Gastroesophageal sphincter (tissue), 4 donors: ENCODE measurements around the gene ABR. TPM values are rescaled to one million over a fixed set of nuclear protein-coding genes. Genes with fewer than 3 reads are reported as not detected.
"Not testable (repeated sequence)": the region's sequence is repeated elsewhere in the genome, so short reads cannot be mapped to it uniquely, and the experiment has no call there.

Experiments used
- ATAC-seq: fragments of 150-250 bp; one replicate; pipeline ENCODE4 v1.9.1; 2016; ENCODE audit warnings: mild to moderate bottlenecking, moderate library complexity
- H3K27ac ChIP-seq, 4 donors: fragments of 200-600 bp; sonication (generic) in 3 of 4; 1 replicate in 3 of 4; 2 replicates in 1 of 4; pipeline ENCODE4 v1.5.1; 2016 to 2019
- H3K27me3 ChIP-seq: fragments of 200-600 bp; sonication (generic); one replicate; pipeline ENCODE4 v1.5.1; 2019
- H3K36me3 ChIP-seq, 2 donors: fragments of 200-600 bp; sonication (generic); one replicate each; pipeline ENCODE4 v1.5.1; 2019; ENCODE audit warnings: control low read depth in 1 of 2
- H3K4me1 ChIP-seq, 3 donors: fragments of 200-600 bp; sonication (generic); 1 replicate in 2 of 3; 2 replicates in 1 of 3; pipeline ENCODE4 v1.5.1; 2016 to 2019; ENCODE audit warnings: control low read depth in 2 of 3
- H3K4me3 ChIP-seq, 2 donors: fragments of 200-600 bp; sonication (generic); one replicate each; pipeline ENCODE4 v1.5.1; 2019; ENCODE audit warnings: mild to moderate bottlenecking in 1 of 2, moderate library complexity in 1 of 2
- H3K9me3 ChIP-seq, 3 donors: fragments of 200-600 bp; sonication (generic); one replicate each; pipeline ENCODE4 v1.5.1; 2017 to 2019; ENCODE audit warnings: control low read depth in 2 of 3
- EP300 ChIP-seq: sonication (generic); formaldehyde crosslinking; IDR thresholded peaks from one replicate; pipeline ENCODE4 v1.6.1; 2017; ENCODE audit warnings: antibody characterized with exemption, mild to moderate bottlenecking
- POLR2A ChIP-seq, 2 donors: fragments of 450-650 bp; IDR thresholded peaks; one replicate each; pipeline ENCODE4 v1.6.1; 2017; ENCODE audit warnings: antibody characterized with exemption in 2 of 2, mild to moderate bottlenecking in 2 of 2, moderate library complexity in 1 of 2
- POLR2AphosphoS5 ChIP-seq: sonication (generic); formaldehyde crosslinking; IDR thresholded peaks from one replicate; pipeline ENCODE4 v1.6.1; 2017; ENCODE audit warnings: antibody characterized with exemption
- WGBS, 2 donors: methylation state at CpG; one replicate each; pipeline ENCODE4 v1.1.5; 2018; ENCODE audit warnings: low coverage in 1 of 2; 5-methylcytosine and 5-hydroxymethylcytosine counted together
- total RNA-seq, 4 donors: library from RNA; depleted of rRNA; stranded (reverse); fragments of >200 nt; gene quantifications; one replicate each; pipeline ENCODE4 v1.1.0, GENCODE V29; 2016
- TF ChIP-seq, protein P1 (sequence below), 4 experiments: fragments of 200-600 bp in 2 of 4; fragments of 450-650 bp in 2 of 4; sonication (generic) in 1 of 4; IDR thresholded peaks; one replicate each; pipeline ENCODE4 v1.5.1; 2017 to 2019; ENCODE audit warnings: antibody characterized with exemption in 4 of 4, mild to moderate bottlenecking in 2 of 4, moderate library complexity in 2 of 4

ABR gene
- total RNA-seq, 4 donors from 2014 or later = 62.6 to 147 (median 114) TPM

DNA sequence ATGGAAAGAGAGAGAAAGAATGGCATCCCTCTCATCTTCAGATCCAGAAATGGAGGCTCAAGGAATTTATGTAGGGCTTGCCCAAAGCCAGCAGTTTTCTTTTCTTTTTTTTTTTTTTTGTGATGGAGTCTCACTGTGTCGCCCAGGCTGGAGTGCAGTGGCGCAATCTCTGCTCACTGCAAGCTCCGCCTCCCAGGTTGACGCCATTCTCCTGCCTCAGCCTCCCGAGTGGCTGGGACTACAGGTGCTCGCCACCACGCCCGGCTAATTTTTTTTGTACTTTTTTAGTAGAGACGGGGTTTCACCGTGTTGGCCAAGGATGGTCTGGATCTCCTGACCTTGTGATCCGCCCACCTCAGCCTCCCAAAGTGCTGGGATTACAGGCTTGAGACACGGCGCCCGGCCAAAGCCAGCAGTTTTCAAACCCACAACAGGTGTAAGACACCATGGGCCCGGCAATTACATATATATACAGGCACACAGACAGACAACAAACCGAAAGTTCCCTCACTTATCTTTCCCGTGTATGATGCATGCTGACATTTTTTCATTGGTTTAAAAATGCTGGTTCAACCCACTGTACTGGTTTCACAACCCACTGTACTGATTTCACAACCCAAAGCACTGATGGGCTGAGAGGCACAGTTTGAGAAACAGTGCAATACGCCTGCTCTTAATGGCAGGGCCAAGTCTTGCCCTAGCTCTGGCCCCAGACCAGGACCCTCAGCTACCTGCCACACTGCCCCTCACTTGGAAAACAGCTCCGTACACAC is 81.6 kb downstream of the ABR start:
- ATAC-seq = peak; percentile 77
- not testable (repeated sequence) for H3K4me3 ChIP-seq
- WGBS, 2 donors = 83 to 93% methylated on average over 8 to 14 of the region's 19 CpGs

DNA sequence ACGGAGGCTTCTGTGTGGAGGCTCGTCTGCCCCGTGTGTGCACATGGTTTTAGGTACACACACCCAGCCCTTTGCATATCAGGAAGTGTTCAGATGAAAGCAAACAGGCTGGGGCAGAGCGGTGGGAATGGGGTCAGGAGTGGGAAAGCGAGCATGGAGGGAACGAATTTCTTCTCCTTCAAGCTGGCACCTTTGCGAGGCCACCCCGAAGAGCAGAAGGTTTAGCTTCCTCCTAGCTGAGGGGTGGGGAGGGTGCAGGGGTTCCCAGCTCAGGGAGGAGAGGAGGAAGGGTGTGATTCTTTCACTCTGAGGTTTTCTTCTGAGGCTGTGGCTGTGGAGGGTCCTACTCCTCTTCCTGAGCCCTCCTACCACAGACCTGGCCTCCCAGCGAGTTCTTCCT is 83.6 kb downstream of the ABR start:
- H3K4me1 ChIP-seq = peaks cover 0 to 30% (median 0%) of the 10 kb centered on the region in 3 donors
- H3K27ac ChIP-seq = no peak overlapping the region
- no peak overlapping the region for H3K4me3 ChIP-seq
- no peak for ATAC-seq
- H3K27me3 ChIP-seq = no peaks in the 10 kb centered on the region
- no peaks in the 10 kb centered on the region for H3K9me3 ChIP-seq
- TF ChIP-seq EP300 = no peak
- TF ChIP-seq POLR2AphosphoS5 = no peak
- TF ChIP-seq, protein P1, sequence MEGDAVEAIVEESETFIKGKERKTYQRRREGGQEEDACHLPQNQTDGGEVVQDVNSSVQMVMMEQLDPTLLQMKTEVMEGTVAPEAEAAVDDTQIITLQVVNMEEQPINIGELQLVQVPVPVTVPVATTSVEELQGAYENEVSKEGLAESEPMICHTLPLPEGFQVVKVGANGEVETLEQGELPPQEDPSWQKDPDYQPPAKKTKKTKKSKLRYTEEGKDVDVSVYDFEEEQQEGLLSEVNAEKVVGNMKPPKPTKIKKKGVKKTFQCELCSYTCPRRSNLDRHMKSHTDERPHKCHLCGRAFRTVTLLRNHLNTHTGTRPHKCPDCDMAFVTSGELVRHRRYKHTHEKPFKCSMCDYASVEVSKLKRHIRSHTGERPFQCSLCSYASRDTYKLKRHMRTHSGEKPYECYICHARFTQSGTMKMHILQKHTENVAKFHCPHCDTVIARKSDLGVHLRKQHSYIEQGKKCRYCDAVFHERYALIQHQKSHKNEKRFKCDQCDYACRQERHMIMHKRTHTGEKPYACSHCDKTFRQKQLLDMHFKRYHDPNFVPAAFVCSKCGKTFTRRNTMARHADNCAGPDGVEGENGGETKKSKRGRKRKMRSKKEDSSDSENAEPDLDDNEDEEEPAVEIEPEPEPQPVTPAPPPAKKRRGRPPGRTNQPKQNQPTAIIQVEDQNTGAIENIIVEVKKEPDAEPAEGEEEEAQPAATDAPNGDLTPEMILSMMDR (IDR thresholded peaks at IDR 0.05) = no peak
- TF ChIP-seq POLR2A (IDR thresholded peaks at IDR 0.05) = no peak
- peaks cover 0 to 94% of the 10 kb centered on the region in 2 donors for H3K36me3 ChIP-seq
- WGBS, 2 donors = 61 to 100% methylated on average over 1 to 4 of the region's 9 CpGs

More for the DNA sequence above, 81.6 kb downstream of the ABR start:
- peak; percentile 52 for TF ChIP-seq POLR2AphosphoS5
- H3K9me3 ChIP-seq, H3K27ac ChIP-seq, H3K27me3 ChIP-seq: not testable (repeated sequence)
- H3K4me1 ChIP-seq = peaks cover 0 to 38% (median 0%) of the 10 kb centered on the region in 3 donors
- H3K36me3 ChIP-seq = peaks cover 0 to 79% of the 10 kb centered on the region in 2 donors

DNA sequence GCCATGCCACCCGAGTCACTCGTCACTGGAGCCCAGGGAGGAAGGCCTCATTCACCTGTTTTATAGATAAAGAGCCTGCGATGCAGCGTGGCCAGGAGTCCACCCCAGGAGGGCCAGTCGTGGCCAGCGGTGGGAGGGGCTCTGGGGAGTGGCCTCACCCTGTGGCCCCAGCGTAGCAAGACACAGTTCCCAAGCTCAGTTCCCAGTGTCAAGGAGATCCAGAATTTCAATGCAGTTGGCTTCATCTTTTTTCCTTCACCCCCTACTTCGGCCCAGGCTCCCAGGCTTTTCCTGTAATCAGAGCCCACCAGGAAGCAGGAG is 84.0 kb downstream of the ABR start:
- Histone ChIP-seq H3K27ac (peak overlapping the region in 2 of 4 donors; percentile 31 to 37), H3K36me3 (peaks cover 0 to 98% of the 10 kb centered on the region in 2 donors), H3K4me1 (peaks cover 0 to 32% (median 0%) of the 10 kb centered on the region in 3 donors), H3K4me3 (no peak overlapping the region), H3K9me3 (no peaks in the 10 kb centered on the region), H3K27me3 (no peaks in the 10 kb centered on the region)
- no peak for ATAC-seq
- WGBS, 2 donors = 82% methylated on average over 6 of the region's 8 CpGs; no CpG with 5 or more reads in 1 of the 2 donors
- TF ChIP-seq POLR2AphosphoS5 (no peak), POLR2A (IDR thresholded peaks at IDR 0.05) (no peak), EP300 (no peak)
- TF ChIP-seq, protein P1 (IDR thresholded peaks at IDR 0.05) = no peak

DNA sequence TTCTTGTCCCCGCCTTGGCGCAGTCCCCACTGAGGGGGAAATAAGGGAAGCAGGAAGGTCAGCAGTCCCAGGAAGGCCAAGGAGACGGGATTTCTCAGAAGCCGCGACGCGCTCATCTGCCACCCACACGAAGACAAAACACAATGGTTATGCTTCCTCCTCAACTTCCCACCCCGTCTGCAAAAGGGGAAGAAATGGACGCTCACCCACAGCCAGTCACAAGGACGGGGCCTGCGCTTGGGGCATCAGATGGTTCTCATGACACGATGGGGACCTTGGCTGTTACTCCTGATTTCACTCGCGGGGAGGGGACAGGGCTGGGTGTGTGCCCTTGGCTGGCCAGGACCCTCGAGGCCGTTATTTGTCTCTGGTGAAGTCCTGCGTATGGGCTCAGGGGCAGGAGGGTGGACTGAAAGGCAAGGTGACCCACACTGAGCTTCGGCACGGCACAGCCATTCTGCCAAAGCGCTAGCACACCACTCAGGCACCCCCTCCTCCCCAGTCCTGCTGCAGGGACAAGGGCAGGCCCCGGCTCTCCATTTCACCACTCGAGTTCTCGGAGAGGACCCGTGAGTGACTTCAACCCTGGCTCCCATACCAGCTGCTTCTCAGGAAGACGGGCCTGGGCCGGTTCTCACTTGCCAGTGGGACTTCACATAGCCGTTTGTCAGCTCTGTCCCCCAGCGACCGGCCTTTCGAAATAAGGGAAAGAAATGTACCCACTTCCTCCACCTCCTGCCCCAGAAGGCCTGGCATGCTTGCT is 84.5 kb downstream of the ABR start:
- Histone ChIP-seq H3K9me3 (no peaks in the 10 kb centered on the region), H3K27ac (peak overlapping the region in 2 of 4 donors; percentile 31 to 37), H3K36me3 (peaks cover 0 to 98% of the 10 kb centered on the region in 2 donors), H3K4me3 (no peak overlapping the region), H3K4me1 (peaks cover 0 to 38% (median 0%) of the 10 kb centered on the region in 3 donors), H3K27me3 (no peaks in the 10 kb centered on the region)
- TF ChIP-seq POLR2AphosphoS5 (no peak), POLR2A (IDR thresholded peaks at IDR 0.05) (no peak), EP300 (no peak)
- TF ChIP-seq, protein P1 (IDR thresholded peaks at IDR 0.05) = no peak
- ATAC-seq = peak; percentile 13
- WGBS, 2 donors = 40% methylated on average over 2 of the region's 31 CpGs; no CpG with 5 or more reads in 1 of the 2 donors

DNA sequence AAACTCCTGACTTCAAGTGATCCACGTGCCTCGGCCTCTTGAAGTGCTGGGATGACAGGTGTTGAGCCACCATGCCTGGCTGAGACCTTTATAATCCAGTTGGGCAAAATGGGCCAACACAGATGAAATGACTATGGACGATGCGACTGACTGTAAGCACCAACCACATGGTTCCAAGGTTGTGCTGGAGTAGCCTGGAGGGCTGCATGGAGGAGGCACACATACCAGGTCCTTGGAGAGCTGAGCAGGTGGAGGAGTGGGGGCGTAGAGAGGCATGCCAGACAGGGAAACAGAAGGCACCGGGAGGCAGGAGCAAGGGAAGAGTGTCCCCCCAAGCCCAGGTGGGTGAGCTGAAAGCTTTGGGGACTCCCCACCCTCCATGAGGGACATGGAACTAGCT is 85.2 kb downstream of the ABR start:
- H3K27me3 ChIP-seq = no peaks in the 10 kb centered on the region
- no peak for ATAC-seq
- H3K4me1 ChIP-seq = peaks cover 0 to 45% (median 7%) of the 10 kb centered on the region in 3 donors
- H3K27ac ChIP-seq = no peak overlapping the region
- H3K9me3 ChIP-seq = no peaks in the 10 kb centered on the region
- TF ChIP-seq EP300 (no peak), POLR2AphosphoS5 (no peak), POLR2A (IDR thresholded peaks at IDR 0.05) (no peak)
- TF ChIP-seq, protein P1 (IDR thresholded peaks at IDR 0.05) = no peak
- no peak overlapping the region for H3K4me3 ChIP-seq
- 90% methylated on average over 2 of the region's 6 CpGs; no CpG with 5 or more reads in 1 of the 2 donors for WGBS, 2 donors
- peaks cover 0 to 98% of the 10 kb centered on the region in 2 donors for H3K36me3 ChIP-seq
